Colonic mucosa (tissue), 4 donors: ENCODE measurements around the gene ECHS1. TPM values are rescaled to one million over a fixed set of nuclear protein-coding genes. Genes with fewer than 3 reads are reported as not detected.

Source experiments
- DNase-seq: peaks from one replicate; pipeline ENCODE4 v3.0.0-alpha.2; 2020
- H3K27ac ChIP-seq: fragments of 200-600 bp; one replicate; pipeline ENCODE4 v1.8.0; 2021
- H3K27me3 ChIP-seq: fragments of 200-600 bp; one replicate; pipeline ENCODE4 v1.8.0; 2021
- H3K36me3 ChIP-seq: fragments of 200-600 bp; one replicate; pipeline ENCODE4 v1.8.0; 2021
- H3K4me1 ChIP-seq: fragments of 200-600 bp; one replicate; pipeline ENCODE4 v1.8.0; 2021; ENCODE audit warnings: mild to moderate bottlenecking
- H3K4me3 ChIP-seq: fragments of 200-600 bp; one replicate; pipeline ENCODE4 v1.8.0; 2021
- H3K9ac ChIP-seq, 2 donors: one replicate each; pipeline ENCODE4 v1.7.0; 2013; ENCODE audit warnings: control low read depth in 2 of 2, low read depth in 2 of 2, low read length in 2 of 2
- H3K9me3 ChIP-seq: fragments of 200-600 bp; one replicate; pipeline ENCODE4 v1.8.0; 2021
- intact Hi-C: fragments of 100-400 bp; cut with DNase I; formaldehyde crosslinking; loops from one replicate; pipeline ENCODE4 v1.14.1; 2022
- total RNA-seq, 2 donors: library from RNA; stranded (reverse); fragmentation: NEBNext Ultra II Directional in 1 of 2; extraction: Animal tissue kit (Norgen Biotek cat#: 25700) in 1 of 2; gene quantifications; one replicate each; pipeline ENCODE4 v1.2.1, GENCODE V29; 2021
- TF ChIP-seq, protein P1 (sequence below): fragments of 200-600 bp; IDR thresholded peaks from one replicate; pipeline ENCODE4 v1.8.0; 2022; ENCODE audit warnings: antibody characterized with exemption, mild to moderate bottlenecking
- donor health status: healthy.
- donor health status: DM: no; HTN: no; CAD: no.
- donor health status: DM: no; HTN: no; CAD: no.

The ECHS1 gene
- total RNA-seq, 2 donors from 2014 or later, result 188 to 214 TPM

DNA sequence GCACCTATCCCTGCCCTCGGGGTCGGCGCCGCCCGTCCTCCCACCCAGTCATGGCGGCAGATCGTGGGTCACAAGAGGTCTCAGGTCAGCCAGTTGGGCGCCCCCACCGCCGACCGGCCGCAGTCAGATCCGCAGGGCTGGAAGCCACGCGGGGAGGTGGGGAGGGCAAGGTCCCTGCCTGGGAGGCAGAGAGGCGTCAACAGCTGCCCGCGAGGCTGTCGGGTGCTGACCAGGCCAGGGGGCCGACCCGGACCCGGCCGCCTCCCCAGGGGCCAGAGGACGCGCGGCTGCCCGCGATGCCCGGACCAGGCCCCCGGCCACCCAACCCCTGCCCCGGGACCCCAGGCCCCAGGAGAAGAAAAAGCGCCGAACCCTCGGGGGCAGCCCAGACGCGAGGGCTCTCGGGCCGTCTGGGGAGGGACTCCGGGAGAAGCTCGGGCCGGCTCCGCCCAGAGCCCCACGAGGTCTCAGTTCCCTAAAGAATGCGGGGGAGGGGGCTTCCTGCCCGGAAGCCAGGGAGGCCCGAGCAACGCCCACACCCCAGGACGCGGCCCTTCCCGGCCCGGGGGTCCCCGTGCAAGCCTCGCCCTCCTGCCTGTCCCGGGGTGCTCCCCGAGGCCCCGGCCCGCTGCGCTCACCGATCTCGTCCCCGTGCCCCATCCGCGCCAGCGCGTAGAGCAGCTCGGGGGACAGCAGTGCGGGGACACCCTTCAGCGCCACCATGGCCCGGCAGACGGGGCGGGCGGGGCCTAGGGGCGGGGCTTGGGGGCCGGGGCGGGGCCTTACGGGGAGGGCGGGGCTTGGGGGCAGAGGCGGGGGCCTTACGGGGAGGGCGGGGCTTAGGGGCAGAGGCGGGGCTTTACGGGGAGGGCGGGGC, 15.6 kb downstream of the ECHS1 start, which contains the start of gene FUOM:
Gene FUOM, minus strand, starts transcription at position 735 of the 877 bp plus-strand sequence. Its CDS starts 12 bp downstream, at position 723.
- H3K36me3 ChIP-seq, result no peaks in the 10 kb centered on the region
- no peak for DNase-seq

DNA sequence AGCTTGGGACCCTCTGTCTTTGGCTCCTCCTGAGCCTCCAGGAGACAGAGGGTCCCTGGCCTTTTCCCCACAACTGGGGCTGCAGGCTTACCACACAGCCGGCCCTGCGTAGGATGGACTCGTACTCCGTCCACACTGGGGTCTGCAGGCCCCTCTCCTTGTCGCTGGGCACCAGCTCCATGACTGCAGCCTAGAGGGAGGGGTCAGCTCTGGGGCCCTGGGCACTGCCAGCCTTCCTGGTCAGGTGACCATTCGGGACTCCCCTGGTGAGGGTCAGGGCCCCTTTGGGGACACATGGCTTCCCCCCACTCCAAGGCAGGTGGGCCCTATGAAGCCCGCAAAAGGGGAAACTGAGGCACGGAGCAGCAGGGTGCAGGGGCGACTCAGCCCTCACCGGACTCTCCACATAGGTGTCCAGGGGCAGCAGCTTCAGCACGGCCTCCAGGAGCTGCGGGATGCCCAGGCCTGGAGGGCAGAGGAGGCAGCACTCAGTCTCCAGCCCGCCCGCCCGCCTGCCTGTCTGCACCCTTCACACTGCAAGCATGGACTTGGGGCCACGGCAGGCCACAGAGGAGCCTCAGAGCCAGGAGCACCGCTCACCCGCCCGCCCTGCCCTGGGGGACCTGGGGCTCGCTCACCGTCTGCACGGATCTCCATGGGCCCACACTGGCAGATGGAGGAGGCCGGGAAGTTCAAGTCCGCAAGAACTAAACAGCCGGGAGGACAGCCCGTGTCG, 16.4 kb downstream of the ECHS1 start:
- TF ChIP-seq, protein P1, sequence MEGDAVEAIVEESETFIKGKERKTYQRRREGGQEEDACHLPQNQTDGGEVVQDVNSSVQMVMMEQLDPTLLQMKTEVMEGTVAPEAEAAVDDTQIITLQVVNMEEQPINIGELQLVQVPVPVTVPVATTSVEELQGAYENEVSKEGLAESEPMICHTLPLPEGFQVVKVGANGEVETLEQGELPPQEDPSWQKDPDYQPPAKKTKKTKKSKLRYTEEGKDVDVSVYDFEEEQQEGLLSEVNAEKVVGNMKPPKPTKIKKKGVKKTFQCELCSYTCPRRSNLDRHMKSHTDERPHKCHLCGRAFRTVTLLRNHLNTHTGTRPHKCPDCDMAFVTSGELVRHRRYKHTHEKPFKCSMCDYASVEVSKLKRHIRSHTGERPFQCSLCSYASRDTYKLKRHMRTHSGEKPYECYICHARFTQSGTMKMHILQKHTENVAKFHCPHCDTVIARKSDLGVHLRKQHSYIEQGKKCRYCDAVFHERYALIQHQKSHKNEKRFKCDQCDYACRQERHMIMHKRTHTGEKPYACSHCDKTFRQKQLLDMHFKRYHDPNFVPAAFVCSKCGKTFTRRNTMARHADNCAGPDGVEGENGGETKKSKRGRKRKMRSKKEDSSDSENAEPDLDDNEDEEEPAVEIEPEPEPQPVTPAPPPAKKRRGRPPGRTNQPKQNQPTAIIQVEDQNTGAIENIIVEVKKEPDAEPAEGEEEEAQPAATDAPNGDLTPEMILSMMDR, result no peak
- Histone ChIP-seq H3K4me1 (peaks cover 7% of the 10 kb centered on the region), H3K9me3 (no peaks in the 10 kb centered on the region), H3K36me3 (no peaks in the 10 kb centered on the region), H3K4me3 (peak overlapping the region; percentile 74), H3K27me3 (no peaks in the 10 kb centered on the region), H3K9ac (peak overlapping the region in 1 of 2 donors; percentile 51), H3K27ac (no peak overlapping the region)
- no peak for DNase-seq
- intact Hi-C loops, result no loop called here

More for the DNA sequence above, 15.6 kb downstream of the ECHS1 start, which contains the start of gene FUOM:
- H3K4me1 ChIP-seq, result peaks cover 7% of the 10 kb centered on the region
- H3K27me3 ChIP-seq, result no peaks in the 10 kb centered on the region
- intact Hi-C loops, result no loop called here
- no peaks in the 10 kb centered on the region for H3K9me3 ChIP-seq
- peak within 1 kb of the TSS; percentile 74 for H3K4me3 ChIP-seq
- peak within 1 kb of the TSS; percentile 51 to 78 for H3K9ac ChIP-seq
- TF ChIP-seq, protein P1, result no peak
- H3K27ac ChIP-seq, result peak within 1 kb of the TSS; percentile 46

DNA sequence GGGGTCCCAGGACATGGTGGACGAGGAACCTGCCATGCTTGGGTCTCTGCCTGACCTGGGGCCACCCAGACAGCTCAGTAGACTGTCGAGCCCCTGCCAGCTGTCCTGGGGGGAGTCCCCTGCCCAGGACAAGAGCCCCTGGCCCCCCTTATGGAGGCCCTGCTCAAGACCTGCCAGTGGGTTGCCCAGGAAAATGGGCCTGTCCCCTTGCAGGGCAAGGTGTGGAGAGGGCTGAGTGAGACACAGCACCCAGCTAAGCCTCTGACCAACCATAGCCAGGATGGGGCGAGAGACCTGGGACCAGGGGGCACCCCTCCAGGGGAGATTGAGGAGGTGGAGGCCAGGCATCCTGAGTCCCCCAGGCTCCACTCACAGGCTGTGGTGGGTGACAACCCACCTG, 17.2 kb downstream of the ECHS1 start:
- DNase-seq, result no peak
- no peaks in the 10 kb centered on the region for H3K36me3 ChIP-seq

DNA sequence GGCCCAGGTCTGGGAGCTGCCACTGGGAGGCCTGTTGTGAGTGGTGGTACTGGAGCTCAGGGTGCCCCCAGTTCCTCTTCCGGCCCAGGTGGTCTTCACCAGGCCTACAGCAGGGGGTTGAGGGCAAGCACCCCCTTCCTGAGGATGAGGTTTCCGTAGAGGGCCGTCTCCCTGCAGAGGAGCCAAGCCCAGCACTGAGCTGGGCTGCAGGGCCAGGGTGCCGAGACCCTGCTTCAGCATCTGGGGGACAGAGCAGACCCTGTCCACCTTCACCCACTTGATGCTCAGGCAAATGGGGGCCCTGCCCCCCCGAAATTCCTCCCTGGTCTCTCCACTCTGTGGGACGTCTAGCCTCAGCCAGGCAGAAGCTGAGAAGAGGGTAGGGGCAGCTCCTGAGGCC, 17.9 kb downstream of the ECHS1 start:
- no peak for DNase-seq
- TF ChIP-seq, protein P1, result no peak
- intact Hi-C loops, result no loop called here
- no peaks in the 10 kb centered on the region for H3K9me3 ChIP-seq
- H3K27me3 ChIP-seq, result no peaks in the 10 kb centered on the region
- H3K36me3 ChIP-seq, result no peaks in the 10 kb centered on the region
- no peak overlapping the region for H3K9ac ChIP-seq
- no peak overlapping the region for H3K4me3 ChIP-seq
- H3K27ac ChIP-seq, result no peak overlapping the region
- peaks cover 7% of the 10 kb centered on the region for H3K4me1 ChIP-seq

More for the DNA sequence above, 17.2 kb downstream of the ECHS1 start:
- Histone ChIP-seq H3K27me3 (no peaks in the 10 kb centered on the region), H3K4me3 (no peak overlapping the region), H3K4me1 (peaks cover 7% of the 10 kb centered on the region), H3K27ac (no peak overlapping the region), H3K9me3 (no peaks in the 10 kb centered on the region), H3K9ac (no peak overlapping the region)
- TF ChIP-seq, protein P1, result no peak
- intact Hi-C loops, result no loop called here

DNA sequence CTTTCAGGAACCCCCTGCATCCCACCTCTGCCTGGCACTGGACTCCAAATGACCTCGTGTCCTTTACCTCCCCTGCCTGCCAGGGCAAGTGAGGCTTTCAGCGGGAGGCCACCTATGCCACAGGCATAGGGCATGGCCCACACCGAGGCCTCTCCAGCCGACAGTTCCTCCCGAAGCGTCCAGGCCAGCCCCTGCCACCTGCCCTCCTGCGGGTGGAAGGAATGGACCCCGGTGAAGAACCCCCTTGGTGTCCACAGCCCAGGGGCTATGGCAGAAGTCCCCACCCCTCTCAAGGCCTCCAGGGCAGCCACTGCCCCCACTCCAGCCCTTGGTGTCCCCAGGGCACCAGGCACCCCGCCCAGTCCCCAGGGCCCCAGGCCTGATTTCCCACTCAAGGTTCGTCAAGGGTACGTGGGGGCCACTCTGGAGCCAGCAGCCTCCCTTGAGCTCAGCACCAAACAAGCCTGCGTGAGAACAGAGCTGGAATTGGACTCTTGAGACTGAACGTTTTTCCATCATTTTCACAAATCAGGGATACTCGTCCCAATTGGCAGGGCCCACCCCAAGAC, 18.4 kb downstream of the ECHS1 start:
- no peaks in the 10 kb centered on the region for H3K9me3 ChIP-seq
- no peak overlapping the region for H3K9ac ChIP-seq
- intact Hi-C loops, result no loop called here
- H3K27ac ChIP-seq, result no peak overlapping the region
- DNase-seq, result no peak
- TF ChIP-seq, protein P1, result no peak
- H3K36me3 ChIP-seq, result no peaks in the 10 kb centered on the region
- H3K4me3 ChIP-seq, result no peak overlapping the region
- no peaks in the 10 kb centered on the region for H3K27me3 ChIP-seq
- H3K4me1 ChIP-seq, result peaks cover 4% of the 10 kb centered on the region
